MM.1S (cell line): ENCODE measurements around the gene GPR35.

Source experiments
- CTCF ChIP-seq: fragments of 300-600 bp; sonication (generic); IDR thresholded peaks from 2 replicates; pipeline ENCODE4 v1.5.1; 2016; ENCODE audit warnings: antibody characterized with exemption, low read length, mixed read lengths
- EZH2 ChIP-seq: fragments of 300-600 bp; sonication (generic); optimal IDR thresholded peaks from 2 replicates; pipeline ENCODE3; 2017; ENCODE audit warnings: low read depth, mild to moderate bottlenecking, antibody characterized with exemption, low read length, mixed read lengths

- TF ChIP-seq CTCF (no peak), EZH2 (no peak)
These were observed 22.0 kb upstream of the GPR35 start for GRCh38 chr2:240603081-240603835.
